A549 treated with RU486 at 1 μM for 4 hours (cell line): ENCODE data around the gene CD163L1. TPM values are rescaled to one million over a fixed set of nuclear protein-coding genes. Genes with fewer than 3 reads are reported as not detected.

Source experiments
- total RNA-seq: library from RNA; stranded (reverse); fragments of 200-300 nt; extraction: Qiagen RNA extraction; gene quantifications from 5 replicates; pipeline ENCODE4 v1.2.3, GENCODE V29; 2022; ENCODE audit warnings: low read depth

The CD163L1 gene
- total RNA-seq, result 0.13 to 0.81 TPM (median 0.53 TPM) in 5 replicates

DNA sequence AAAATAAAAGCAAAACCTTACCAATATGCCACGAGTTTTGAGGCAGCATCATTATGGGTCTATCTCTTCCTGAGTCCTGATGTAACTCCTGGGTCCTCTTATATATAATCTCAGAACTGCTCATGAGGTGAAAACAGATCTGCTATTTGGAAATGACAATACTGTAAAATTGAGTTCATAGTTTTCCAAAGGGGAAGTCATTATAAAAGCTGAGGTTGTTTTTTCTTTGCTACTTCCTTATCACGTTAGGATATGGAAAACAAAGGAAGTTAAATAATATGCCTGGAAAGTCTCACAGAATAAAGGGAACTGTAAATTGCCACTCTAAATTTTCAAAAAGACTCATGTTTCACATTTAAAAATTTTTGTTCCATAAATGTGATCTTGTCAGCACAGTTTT, at the start of gene CD163L1:
CD163L1 (minus strand) TSS at position 78 of the 400 bp plus-strand sequence; CDS start at position 52, 26 bp downstream.

Other genes starting within 250 kb of the CD163L1 start
- not detected in 5 replicates for gene ACSM4, start 140.1 kb downstream of the CD163L1 start, total RNA-seq
- not detected in 5 replicates for gene CD163, start 59.6 kb upstream of the CD163L1 start, total RNA-seq
- gene APOBEC1, start 221.8 kb upstream of the CD163L1 start, total RNA-seq, result not detected in 5 replicates